Right renal pelvis (tissue), 4 donors: ENCODE results near the gene RBFOX2. TPM values are rescaled to one million over a fixed set of nuclear protein-coding genes. Genes with fewer than 3 reads are reported as not detected.

Source experiments
- DNase-seq, 4 donors: peaks; one replicate each; pipeline ENCODE4 v3.0.0-alpha.2; 2013; ENCODE audit warnings: low read depth in 4 of 4, low spot score in 3 of 4, missing footprints in 1 of 4
- polyA plus RNA-seq, 4 donors: library from polyadenylated mRNA; unstranded; fragments of 120-200 nt; gene quantifications; one replicate each; pipeline ENCODE4 v1.2.1, GENCODE V29; 2013; ENCODE audit not compliant: insufficient read length in 4 of 4

Gene RBFOX2
- polyA plus RNA-seq, 4 donors, result 118 to 139 (median 129) TPM

DNA sequence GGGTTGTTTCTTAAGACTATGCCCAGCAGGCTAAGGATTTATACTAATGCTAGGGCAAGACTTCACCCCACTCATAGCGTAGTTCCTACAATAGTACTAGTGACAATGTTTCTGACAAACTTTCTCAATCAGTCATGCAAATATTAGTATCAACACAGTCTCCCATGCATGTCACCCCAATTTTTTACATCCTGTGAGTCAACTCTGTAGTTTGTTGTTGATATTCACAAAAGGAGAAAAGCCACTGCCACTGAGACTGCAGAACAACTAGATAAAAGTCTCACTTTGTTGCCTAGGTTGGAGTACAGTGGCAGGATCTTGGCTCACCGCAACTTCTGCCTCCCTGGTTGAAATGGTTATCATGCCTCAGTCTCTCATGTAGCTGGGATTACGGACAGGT lies 155.2 kb downstream of the RBFOX2 start:
- no peak for DNase-seq

DNA sequence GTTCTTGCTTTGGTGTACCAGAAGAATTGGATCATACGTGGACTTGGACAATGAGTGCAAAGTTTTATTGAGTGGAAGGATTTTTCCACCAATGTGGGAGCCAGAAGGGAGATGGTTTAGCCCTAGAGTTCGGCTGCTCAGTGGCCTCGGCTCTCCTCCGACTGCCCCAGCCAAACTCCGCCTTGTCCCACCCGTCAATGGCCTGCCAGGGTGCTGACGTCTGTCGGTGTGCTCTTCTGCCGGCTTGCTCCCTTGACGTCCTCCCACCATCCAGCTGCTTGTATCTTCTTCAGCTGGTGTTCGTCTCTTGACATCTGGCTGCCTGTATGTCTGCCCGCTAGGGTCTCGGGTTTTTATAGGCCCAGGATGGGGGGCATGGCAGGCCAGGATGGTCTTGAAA lies 156.2 kb downstream of the RBFOX2 start:
- no peak for DNase-seq

- no peak for DNase-seq
Observed at GRCh38 chr22:35870517-35871293, 157.9 kb downstream of the RBFOX2 start.

DNA sequence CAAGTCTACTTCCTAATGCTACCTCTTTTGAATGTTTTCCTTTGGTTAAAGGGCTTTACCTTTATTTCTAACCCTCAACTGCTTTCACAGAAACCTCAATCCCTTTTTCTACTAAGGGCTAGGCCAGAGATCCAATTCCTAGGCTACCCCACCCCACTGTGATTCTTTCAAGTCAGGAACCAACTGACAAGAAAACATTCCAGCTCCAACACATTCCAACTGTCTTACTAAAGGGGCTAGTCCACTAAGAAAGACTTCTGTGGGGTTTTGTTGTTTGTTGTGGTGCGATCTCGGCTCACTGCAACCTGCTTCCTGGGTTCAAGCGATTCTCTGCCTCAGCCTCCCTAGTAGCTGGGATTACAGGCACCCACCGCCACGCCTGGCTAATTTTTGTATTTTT lies 159.7 kb downstream of the RBFOX2 start:
- no peak for DNase-seq

DNA sequence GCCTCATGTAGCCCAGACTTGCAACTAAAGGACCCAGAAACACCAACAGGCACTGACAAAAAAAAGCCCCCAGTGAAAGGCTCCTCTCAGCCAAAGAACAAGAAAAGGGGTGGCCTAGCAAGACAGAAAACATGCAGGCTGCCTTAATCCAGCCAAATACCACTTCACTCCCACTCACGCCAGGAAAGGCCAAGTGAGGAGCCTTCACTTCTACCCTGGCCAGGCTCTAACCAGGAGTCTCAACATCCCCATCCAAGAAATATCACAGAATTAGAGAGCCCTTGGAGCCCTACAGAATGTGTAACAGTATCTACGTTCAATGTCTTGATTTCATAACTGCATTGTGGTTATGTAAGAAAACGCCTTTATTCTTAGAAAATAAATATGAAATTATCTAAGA lies 162.0 kb downstream of the RBFOX2 start:
- DNase-seq, result no peak

- DNase-seq, result no peak
Observed at GRCh38 chr22:35864545-35865165, 164.0 kb downstream of the RBFOX2 start.

DNA sequence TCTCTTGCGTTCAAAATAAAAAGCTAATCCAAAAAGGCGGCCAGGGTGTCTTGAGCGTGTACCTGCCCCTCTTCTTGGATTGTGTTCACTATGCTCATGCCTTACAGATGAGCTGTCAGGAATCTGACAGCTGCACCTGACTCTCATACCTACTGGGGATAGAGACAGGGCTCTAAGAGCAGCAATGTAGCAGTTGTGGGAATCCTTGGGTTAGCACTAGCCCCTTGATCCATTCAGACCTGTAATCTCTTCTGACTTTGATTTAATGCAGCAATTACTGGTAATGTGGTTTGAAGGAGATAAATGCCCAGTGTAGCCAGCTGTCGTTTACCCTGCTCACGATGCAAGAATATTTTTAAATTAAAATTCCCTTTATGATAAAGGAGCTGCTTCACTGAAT lies 165.2 kb downstream of the RBFOX2 start:
- no peak for DNase-seq

- no peak for DNase-seq
Observed at GRCh38 chr22:35862697-35863096, 165.9 kb downstream of the RBFOX2 start.

GRCh38 chr22:35861451-35861850 lies 167.2 kb downstream of the RBFOX2 start:
- no peak for DNase-seq

DNA sequence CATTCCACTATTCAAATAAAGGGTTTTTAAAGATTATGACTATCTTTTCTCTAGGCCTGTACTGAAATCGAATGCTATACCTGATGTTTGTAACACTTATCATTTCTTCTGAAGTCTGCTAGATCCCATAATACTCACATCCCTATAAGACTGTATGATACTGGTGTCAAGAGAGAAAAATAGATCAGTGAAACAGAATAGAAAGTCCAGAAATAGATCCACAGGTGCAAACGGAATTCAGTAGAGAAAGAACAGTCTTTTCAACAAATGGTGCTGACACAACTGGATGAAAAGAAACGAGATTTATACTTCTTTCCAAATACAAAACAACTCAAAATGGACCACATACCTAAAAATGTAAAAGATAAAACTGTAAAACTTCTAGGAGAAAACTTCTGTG lies 167.8 kb downstream of the RBFOX2 start:
- DNase-seq, result no peak

DNA sequence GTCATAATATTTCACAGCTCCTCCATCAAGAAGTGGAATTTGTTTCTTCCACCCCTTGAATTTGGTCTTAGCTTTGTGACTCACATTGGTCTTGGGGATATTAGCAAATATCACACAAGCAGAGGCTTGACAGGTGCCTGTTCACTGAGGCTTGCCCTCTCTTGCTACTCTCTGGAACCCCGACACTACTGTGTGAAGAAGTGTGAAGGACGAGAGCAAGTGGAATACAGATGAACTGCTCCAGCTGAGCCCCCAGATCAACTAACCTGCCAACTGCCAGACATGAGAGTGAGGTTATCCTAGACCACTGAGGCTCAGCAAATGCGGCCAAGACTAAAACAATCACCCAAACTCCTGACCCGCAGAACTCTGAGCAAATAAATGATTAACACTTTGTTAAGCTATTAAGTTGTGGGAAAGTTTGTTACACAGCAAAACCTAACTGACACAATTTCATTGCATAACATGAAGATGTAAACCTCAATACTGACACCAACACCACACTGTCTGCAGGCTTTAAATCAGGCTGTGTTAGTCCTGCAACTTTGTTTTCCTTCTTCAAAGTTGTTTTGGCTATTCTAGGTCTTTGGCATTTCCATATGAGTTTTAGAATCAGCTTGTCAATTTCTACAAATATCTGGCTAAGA lies 168.4 kb downstream of the RBFOX2 start:
- DNase-seq, result no peak

DNA sequence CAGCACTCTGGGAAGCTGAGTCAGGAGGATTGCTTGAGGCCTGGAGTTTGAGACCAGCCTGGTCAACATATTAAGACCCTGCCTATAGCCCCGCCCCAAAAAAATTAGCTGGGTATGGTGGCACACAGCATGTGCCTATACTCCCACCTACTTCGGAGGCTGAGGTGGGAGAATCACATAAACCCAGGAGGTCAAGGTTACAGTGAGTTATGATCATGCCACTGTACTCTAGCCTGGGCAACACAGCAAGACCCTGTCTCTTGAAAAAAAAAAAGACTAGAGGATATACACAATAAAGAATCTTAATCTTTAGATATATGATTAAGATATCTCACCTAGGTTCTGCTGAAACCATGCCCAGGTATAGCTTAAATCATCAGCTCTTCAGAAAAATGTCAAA lies 174.3 kb downstream of the RBFOX2 start:
- DNase-seq, result no peak

DNA sequence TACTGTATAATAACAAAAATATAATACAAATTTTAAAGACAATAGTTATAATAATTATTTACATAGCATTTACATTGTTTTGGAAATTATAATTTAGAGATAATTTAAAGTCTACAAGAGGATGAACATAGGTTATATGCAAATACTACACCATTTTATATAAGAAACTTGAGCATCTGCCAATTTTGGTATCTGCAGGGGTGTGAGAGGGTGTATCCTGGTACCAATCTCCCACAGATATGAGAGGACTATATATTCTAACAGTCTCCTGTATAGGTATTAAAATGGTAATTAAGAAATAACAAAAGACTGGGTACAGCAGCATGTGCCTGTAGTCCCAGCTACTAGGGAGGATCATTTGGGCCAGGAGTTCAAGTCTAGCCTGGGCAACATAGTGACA lies 176.5 kb downstream of the RBFOX2 start:
- no peak for DNase-seq

DNA sequence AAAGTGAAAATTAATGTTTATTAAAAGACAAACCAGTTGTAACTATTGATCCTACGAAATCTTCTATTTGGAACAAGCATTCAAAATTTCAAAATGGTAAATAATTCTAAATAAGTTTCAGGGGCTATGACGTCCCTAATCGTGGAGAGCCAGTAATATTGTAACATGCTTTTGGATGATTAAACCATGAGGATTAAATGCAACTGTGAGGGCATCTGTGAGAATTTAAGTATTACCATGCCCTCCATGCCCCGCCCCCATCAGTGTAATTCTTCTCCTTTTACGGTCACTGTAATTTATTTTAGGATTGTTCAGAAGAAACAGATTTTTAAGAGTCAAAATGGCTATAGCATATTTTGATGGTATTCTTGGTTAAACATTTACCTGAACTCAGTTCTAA lies 177.8 kb downstream of the RBFOX2 start:
- no peak for DNase-seq

GRCh38 chr22:35846804-35847203 lies 181.8 kb downstream of the RBFOX2 start:
- no peak for DNase-seq

DNA sequence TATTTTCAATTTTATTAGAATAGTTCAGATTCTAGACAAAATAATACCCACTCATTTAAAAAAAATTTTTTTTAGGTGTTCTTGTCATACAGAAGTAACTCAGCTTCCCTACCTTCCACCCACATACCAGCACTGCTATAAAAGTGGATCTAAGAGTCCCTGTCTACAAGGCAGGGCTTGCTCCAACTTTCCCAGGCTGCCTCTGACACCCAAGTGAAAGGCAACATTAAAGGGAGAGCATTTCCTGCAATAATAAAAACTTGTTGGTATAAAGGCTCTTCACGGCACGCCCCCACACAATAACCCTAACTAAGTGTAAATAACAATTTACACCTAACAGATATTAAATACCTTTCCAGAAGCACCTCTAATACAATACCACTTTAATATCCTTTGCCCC lies 183.7 kb downstream of the RBFOX2 start:
- no peak for DNase-seq

DNA sequence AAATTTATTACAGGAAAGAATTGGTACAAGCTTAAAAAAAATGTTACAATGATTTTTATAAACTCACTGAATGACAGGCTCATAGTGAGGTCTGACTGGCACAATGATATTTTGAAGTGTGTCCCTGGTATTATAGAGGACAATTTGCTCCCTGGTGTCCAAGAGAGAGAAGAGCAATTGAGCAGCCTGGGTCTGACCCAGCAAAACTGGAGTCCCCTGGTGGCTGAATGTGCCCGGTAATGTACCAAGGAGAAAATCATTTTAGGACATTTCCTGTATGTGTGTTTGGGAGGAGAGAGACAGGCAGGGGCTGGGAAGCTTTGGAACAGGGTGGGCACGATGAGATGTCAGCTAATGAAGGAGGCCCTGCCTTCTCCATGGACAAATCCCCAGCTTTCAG lies 185.7 kb downstream of the RBFOX2 start:
- no peak for DNase-seq

GRCh38 chr22:35842519-35842913 lies 186.1 kb downstream of the RBFOX2 start:
- DNase-seq, result no peak

- no peak for DNase-seq
Observed at GRCh38 chr22:35841907-35842518, 186.6 kb downstream of the RBFOX2 start.

- DNase-seq, result peak; percentile 77 to 93 (median 88)
Observed at GRCh38 chr22:35840302-35840739, 188.3 kb downstream of the RBFOX2 start.

- peak in 2 of 4 donors; percentile 36 to 48 for DNase-seq
Observed at GRCh38 chr22:35839841-35840301, 188.8 kb downstream of the RBFOX2 start.
